GM12874 (cell line): ENCODE measurements around the gene ZPR1.

Experiments
- CTCF ChIP-seq: IDR thresholded peaks from 2 replicates; pipeline ENCODE4 v1.5.1; 2011; ENCODE audit warnings: low read depth, mild to moderate bottlenecking, control low read depth, low read length, moderate library complexity; ENCODE audit not compliant: insufficient read depth

The ZPR1 gene

GRCh38 chr11:116832350-116833290 lies 44.8 kb upstream of the ZPR1 start:
- TF ChIP-seq CTCF: no peak

DNA sequence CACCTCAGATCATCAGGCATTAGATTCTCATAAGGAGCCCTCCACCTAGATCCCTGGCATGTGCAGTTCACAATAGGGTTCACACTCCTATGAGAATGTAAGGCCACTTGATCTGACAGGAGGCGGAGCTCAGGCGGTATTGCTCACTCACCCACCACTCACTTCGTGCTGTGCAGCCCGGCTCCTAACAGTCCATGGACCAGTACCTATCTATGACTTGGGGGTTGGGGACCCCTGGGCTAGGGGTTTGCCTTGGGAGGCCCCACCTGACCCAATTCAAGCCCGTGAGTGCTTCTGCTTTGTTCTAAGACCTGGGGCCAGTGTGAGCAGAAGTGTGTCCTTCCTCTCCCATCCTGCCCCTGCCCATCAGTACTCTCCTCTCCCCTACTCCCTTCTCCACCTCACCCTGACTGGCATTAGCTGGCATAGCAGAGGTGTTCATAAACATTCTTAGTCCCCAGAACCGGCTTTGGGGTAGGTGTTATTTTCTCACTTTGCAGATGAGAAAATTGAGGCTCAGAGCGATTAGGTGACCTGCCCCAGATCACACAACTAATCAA lies 44.0 kb upstream of the ZPR1 start:
- TF ChIP-seq CTCF: no peak

- TF ChIP-seq CTCF: no peak
Measured at GRCh38 chr11:116830184-116830912, 42.5 kb upstream of the ZPR1 start.

GRCh38 chr11:116829525-116830183 lies 41.8 kb upstream of the ZPR1 start, which contains the start of gene APOC3:
APOC3 (plus strand) TSS chr11:116829907; CDS start chr11:116830583, 676 bp downstream.
- TF ChIP-seq CTCF: no peak

GRCh38 chr11:116828632-116829524 lies 41.1 kb upstream of the ZPR1 start:
- no peak for TF ChIP-seq CTCF

GRCh38 chr11:116827461-116827860 lies 39.6 kb upstream of the ZPR1 start:
- TF ChIP-seq CTCF: no peak
